Suprapubic skin (tissue), 4 donors: Measurements from ENCODE around the gene SPATA33. TPM values are rescaled to one million over a fixed set of nuclear protein-coding genes. Genes with fewer than 3 reads are reported as not detected.

Experiments
- DNase-seq, 2 donors: peaks; one replicate each; pipeline ENCODE4 v3.0.0-alpha.2; 2019; ENCODE audit warnings: low spot score in 2 of 2
- H3K27ac ChIP-seq: fragments of 200-600 bp; sonication (generic); one replicate; pipeline ENCODE4 v1.5.1; 2019
- H3K27me3 ChIP-seq: fragments of 200-600 bp; sonication (generic); one replicate; pipeline ENCODE4 v1.5.1; 2019
- H3K36me3 ChIP-seq: fragments of 200-600 bp; sonication (generic); one replicate; pipeline ENCODE4 v1.5.1; 2019
- H3K4me1 ChIP-seq: fragments of 200-600 bp; sonication (generic); one replicate; pipeline ENCODE4 v1.5.1; 2019
- H3K4me3 ChIP-seq: fragments of 200-600 bp; sonication (generic); one replicate; pipeline ENCODE4 v1.5.1; 2019; ENCODE audit warnings: mild to moderate bottlenecking
- H3K9me3 ChIP-seq: fragments of 200-600 bp; sonication (generic); one replicate; pipeline ENCODE4 v1.5.1; 2019
- EP300 ChIP-seq: sonication (generic); formaldehyde crosslinking; IDR thresholded peaks from one replicate; pipeline ENCODE4 v1.6.1; 2017; ENCODE audit warnings: antibody characterized with exemption
- POLR2A ChIP-seq, 2 donors: fragments of 450-650 bp; IDR thresholded peaks; one replicate each; pipeline ENCODE4 v1.6.1; 2017; ENCODE audit warnings: antibody characterized with exemption in 2 of 2, mild to moderate bottlenecking in 2 of 2, moderate library complexity in 2 of 2
- POLR2AphosphoS5 ChIP-seq, 3 donors: sonication (generic); formaldehyde crosslinking; IDR thresholded peaks; one replicate each; pipeline ENCODE4 v1.6.1; 2017; ENCODE audit warnings: antibody characterized with exemption in 3 of 3
- WGBS: methylation state at CpG from one replicate; pipeline ENCODE4 v1.1.5; 2018; 5-methylcytosine and 5-hydroxymethylcytosine counted together
- total RNA-seq, 4 donors: library from RNA; depleted of rRNA; stranded (reverse); fragments of >200 nt; gene quantifications; one replicate each; pipeline ENCODE4 v1.1.0, GENCODE V29; 2016
- TF ChIP-seq, protein P1 (sequence below), 2 donors: fragments of 200-600 bp in 1 of 2; fragments of 450-650 bp in 1 of 2; sonication (generic) in 1 of 2; IDR thresholded peaks; one replicate each; pipeline ENCODE4 v1.5.1; 2016 to 2019; ENCODE audit warnings: antibody characterized with exemption in 2 of 2, mild to moderate bottlenecking in 1 of 2, moderate library complexity in 1 of 2

SPATA33 gene
- total RNA-seq, 4 donors from 2014 or later: 3.2 to 9.7 (median 4.4) TPM

DNA sequence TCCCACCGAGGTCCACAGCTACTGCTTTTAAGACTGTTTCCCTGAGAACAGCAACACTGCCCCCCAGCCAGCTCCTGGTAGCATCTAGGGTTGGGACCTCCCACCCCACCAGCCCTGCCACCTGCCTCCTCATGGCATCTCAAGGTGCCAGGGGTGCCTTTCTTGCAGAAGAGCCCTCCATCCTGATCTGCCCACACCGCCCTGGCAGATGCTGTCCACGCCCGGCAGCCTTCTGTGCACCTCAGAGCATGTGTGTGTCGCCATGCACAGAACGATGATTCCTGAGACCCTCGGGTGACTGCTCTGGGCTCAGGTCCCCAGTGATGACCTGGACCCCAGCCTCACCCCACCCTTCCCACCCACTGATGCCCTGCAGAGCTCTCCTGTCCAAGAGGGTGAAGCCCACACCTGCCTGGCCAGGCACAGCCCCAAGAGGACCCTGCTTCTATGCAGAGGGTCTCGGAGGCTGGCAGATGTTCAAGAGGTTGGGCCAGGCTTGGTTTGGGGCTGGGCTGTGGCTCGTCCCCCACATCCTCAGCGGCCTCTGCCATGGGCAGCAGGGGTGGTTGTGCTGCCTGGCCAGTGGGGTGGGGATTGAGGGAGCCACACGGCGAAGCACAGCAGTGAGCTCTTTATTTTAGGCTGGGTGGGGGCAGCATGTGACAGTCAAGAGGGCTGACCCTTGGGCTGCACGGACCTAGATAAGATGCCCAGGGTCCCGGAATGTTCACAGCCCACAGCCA, 49.1 kb downstream of the SPATA33 start:
- no peaks in the 10 kb centered on the region for H3K27me3 ChIP-seq
- no peak for DNase-seq
- H3K4me3 ChIP-seq: no peak overlapping the region
- TF ChIP-seq EP300 (no peak), POLR2A (IDR thresholded peaks at IDR 0.05) (no peak), POLR2AphosphoS5 (IDR thresholded peaks at IDR 0.05) (no peak)
- TF ChIP-seq, protein P1, sequence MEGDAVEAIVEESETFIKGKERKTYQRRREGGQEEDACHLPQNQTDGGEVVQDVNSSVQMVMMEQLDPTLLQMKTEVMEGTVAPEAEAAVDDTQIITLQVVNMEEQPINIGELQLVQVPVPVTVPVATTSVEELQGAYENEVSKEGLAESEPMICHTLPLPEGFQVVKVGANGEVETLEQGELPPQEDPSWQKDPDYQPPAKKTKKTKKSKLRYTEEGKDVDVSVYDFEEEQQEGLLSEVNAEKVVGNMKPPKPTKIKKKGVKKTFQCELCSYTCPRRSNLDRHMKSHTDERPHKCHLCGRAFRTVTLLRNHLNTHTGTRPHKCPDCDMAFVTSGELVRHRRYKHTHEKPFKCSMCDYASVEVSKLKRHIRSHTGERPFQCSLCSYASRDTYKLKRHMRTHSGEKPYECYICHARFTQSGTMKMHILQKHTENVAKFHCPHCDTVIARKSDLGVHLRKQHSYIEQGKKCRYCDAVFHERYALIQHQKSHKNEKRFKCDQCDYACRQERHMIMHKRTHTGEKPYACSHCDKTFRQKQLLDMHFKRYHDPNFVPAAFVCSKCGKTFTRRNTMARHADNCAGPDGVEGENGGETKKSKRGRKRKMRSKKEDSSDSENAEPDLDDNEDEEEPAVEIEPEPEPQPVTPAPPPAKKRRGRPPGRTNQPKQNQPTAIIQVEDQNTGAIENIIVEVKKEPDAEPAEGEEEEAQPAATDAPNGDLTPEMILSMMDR (IDR thresholded peaks at IDR 0.05): no peak
- no peak overlapping the region for H3K27ac ChIP-seq
- 75% methylated on average over 7 of the region's 14 CpGs for WGBS
- H3K9me3 ChIP-seq: no peaks in the 10 kb centered on the region
- H3K36me3 ChIP-seq: no peaks in the 10 kb centered on the region
- H3K4me1 ChIP-seq: peaks cover 18% of the 10 kb centered on the region

DNA sequence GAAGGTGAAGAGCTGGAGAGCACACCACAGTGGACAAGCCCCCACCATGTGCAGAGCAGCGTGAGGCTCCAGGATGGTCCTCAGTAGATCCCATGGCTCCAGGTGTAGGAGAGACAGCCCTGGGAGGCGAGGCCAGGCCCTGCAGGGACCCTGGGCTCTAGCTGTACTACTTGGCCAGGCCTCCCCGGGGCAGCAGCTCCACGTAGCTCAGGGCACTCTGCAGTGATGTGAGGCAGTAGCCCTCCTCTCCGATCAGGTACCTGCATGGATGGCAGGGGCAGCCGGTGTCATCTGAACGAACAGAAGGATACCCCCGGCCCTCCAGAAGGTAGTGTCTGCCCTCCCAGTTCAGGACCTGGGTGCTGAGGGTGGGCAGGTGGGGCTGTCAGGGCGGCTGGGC, 50.1 kb downstream of the SPATA33 start:
- no peak for DNase-seq
- Histone ChIP-seq H3K4me3 (no peak overlapping the region), H3K9me3 (no peaks in the 10 kb centered on the region), H3K4me1 (peaks cover 20% of the 10 kb centered on the region), H3K27me3 (no peaks in the 10 kb centered on the region), H3K36me3 (no peaks in the 10 kb centered on the region), H3K27ac (no peak overlapping the region)
- TF ChIP-seq, protein P1 (IDR thresholded peaks at IDR 0.05): no peak
- TF ChIP-seq POLR2A (IDR thresholded peaks at IDR 0.05): no peak
- TF ChIP-seq POLR2AphosphoS5 (IDR thresholded peaks at IDR 0.05): no peak
- TF ChIP-seq EP300: no peak
- 84% methylated on average over 8 of the region's 9 CpGs for WGBS

DNA sequence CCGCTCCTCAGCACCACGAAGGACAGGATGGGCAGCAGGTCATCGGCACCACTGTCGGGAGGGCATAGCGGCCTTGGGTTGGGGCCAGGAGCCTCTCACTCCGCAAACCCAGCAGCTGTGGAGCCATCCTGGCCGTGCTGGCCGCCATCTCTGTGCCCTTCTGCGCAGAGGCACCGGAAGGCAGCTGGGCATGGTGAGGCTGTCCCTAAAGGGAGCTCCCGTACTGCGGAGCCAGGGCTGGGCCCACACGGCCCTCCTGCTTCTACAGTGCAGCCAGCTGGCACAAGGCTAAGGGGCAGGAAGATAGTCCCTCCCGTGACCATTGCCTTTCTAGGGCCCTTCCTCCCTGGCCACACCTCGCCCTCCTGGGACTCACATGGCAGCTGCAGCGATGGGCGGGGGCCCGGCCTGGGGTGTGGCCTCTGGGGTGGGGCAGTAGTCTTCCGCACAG, 50.9 kb downstream of the SPATA33 start:
- H3K4me3 ChIP-seq: no peak overlapping the region
- H3K9me3 ChIP-seq: no peaks in the 10 kb centered on the region
- no peak for TF ChIP-seq EP300
- TF ChIP-seq POLR2A (IDR thresholded peaks at IDR 0.05): no peak
- TF ChIP-seq, protein P1 (IDR thresholded peaks at IDR 0.05): no peak
- TF ChIP-seq POLR2AphosphoS5 (IDR thresholded peaks at IDR 0.05): no peak
- 71% methylated on average over 17 of the region's 19 CpGs for WGBS
- DNase-seq: no peak
- H3K4me1 ChIP-seq: peaks cover 20% of the 10 kb centered on the region
- H3K27me3 ChIP-seq: no peaks in the 10 kb centered on the region
- H3K27ac ChIP-seq: no peak overlapping the region
- no peaks in the 10 kb centered on the region for H3K36me3 ChIP-seq

DNA sequence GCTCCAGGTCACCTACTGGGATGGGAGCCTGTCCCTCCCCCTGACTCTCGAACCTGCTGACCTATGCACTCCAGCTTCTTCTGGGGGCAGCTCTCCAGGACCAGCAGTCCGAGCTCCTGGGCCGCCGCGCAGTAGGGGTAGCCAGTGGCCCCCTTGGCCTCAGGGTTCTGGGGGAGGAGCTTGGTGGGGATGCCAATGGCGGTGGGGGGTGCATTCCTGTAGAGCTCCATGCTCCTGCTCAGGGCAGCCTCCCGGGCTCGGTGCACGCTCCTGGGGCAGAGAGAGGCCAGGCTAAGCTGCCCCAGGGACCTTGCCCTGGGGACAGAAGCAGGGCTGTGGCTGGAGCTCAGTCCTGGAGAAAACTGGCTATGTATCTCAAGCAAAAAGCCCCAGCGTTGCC, 51.5 kb downstream of the SPATA33 start:
- Histone ChIP-seq H3K36me3 (no peaks in the 10 kb centered on the region), H3K27ac (no peak overlapping the region), H3K9me3 (no peaks in the 10 kb centered on the region), H3K4me3 (no peak overlapping the region), H3K27me3 (no peaks in the 10 kb centered on the region), H3K4me1 (peaks cover 20% of the 10 kb centered on the region)
- no peak for TF ChIP-seq POLR2AphosphoS5 (IDR thresholded peaks at IDR 0.05)
- TF ChIP-seq EP300: no peak
- TF ChIP-seq, protein P1 (IDR thresholded peaks at IDR 0.05): no peak
- TF ChIP-seq POLR2A (IDR thresholded peaks at IDR 0.05): no peak
- DNase-seq: no peak
- WGBS: 82% methylated on average over 4 of the region's 10 CpGs

DNA sequence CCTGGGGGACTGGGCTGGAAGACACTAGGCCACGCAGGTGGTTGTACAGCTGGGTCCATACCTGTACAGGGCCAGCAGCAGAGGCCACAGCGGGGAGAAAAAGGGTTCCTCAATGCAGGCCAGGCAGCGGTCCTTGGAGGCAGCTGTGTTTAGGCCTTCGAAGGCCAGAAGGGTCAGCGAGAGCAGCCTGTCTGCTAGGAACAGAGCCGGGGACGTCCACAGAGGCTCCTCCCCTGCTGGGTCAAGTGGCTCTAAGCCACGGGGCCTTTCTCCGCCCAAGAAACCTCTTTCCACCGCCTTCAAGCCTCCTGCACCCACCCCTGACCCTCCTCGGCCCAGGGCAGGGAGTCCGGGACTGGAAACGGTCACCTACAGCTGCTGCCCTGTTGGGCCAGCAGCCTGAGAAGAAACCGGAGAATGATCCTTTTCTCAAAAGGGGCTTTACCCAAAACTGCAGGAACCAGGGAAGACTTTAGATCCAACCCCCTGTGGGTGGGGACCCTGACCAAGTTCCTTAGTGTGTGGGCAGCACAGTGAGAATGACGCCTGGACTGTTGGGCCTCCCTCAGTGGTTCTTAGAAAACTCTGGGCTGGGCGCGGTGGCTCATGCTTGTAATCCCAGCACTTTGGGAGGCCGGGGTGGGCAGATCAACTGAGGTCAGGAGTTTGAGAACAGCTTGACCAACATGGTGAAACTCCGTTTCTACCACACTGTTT, 52.2 kb downstream of the SPATA33 start:
- no peaks in the 10 kb centered on the region for H3K27me3 ChIP-seq
- 86% methylated on average over 19 of the region's 19 CpGs for WGBS
- no peaks in the 10 kb centered on the region for H3K9me3 ChIP-seq
- H3K4me3 ChIP-seq: no peak overlapping the region
- H3K4me1 ChIP-seq: peaks cover 20% of the 10 kb centered on the region
- no peak overlapping the region for H3K27ac ChIP-seq
- no peak for DNase-seq
- TF ChIP-seq POLR2AphosphoS5 (IDR thresholded peaks at IDR 0.05) (no peak), POLR2A (IDR thresholded peaks at IDR 0.05) (no peak), EP300 (no peak)
- TF ChIP-seq, protein P1 (IDR thresholded peaks at IDR 0.05): no peak
- H3K36me3 ChIP-seq: no peaks in the 10 kb centered on the region
